ENCODE results near the gene FBL.
"Not testable (repeated sequence)": the region's sequence is repeated elsewhere in the genome, so short reads cannot be mapped to it uniquely, and the experiment has no call there.

Gene FBL

GRCh38 chr19:39877488-39877887 is 31.3 kb upstream of the FBL start:
- H3K36me3 ChIP-seq (replicated peaks; ENCODE audit: insufficient read depth, low read length); H2AFZ ChIP-seq (ENCODE audit: low read length); H3K27ac ChIP-seq (ENCODE audit: low read length); H3F3A ChIP-seq (ENCODE audit: insufficient read depth, low read length); H4K20me1 ChIP-seq (ENCODE audit: insufficient read depth, low read length); H3K4me1 ChIP-seq (ENCODE audit: low read length); H3K9me2 ChIP-seq (replicated peaks; ENCODE audit: insufficient read depth, low read length); H3K27me3 ChIP-seq (replicated peaks; ENCODE audit: insufficient read depth, low read length); H3K9ac ChIP-seq (ENCODE audit: low read length); H3K79me2 ChIP-seq (ENCODE audit: low read length); H3K4me2 ChIP-seq (ENCODE audit: low read depth, low read length); H3K9me3 ChIP-seq (replicated peaks; ENCODE audit: insufficient read depth, low read length); DNase-seq; H3K4me3 ChIP-seq (ENCODE audit: low read length): not testable (repeated sequence)

- H3K9me2 ChIP-seq (replicated peaks; ENCODE audit: insufficient read depth, low read length); H2AFZ ChIP-seq (ENCODE audit: low read length); H3K4me1 ChIP-seq (ENCODE audit: low read length); H3K9me3 ChIP-seq (replicated peaks; ENCODE audit: insufficient read depth, low read length); H3K27me3 ChIP-seq (replicated peaks; ENCODE audit: insufficient read depth, low read length); H3F3A ChIP-seq (ENCODE audit: insufficient read depth, low read length); H3K36me3 ChIP-seq (replicated peaks; ENCODE audit: insufficient read depth, low read length); H3K9ac ChIP-seq (ENCODE audit: low read length); DNase-seq; H3K27ac ChIP-seq (ENCODE audit: low read length); H4K20me1 ChIP-seq (ENCODE audit: insufficient read depth, low read length); H3K4me2 ChIP-seq (ENCODE audit: low read depth, low read length); H3K79me2 ChIP-seq (ENCODE audit: low read length); H3K4me3 ChIP-seq (ENCODE audit: low read length): not testable (repeated sequence)
Observed at GRCh38 chr19:39876486-39876885, 30.3 kb upstream of the FBL start.

DNA sequence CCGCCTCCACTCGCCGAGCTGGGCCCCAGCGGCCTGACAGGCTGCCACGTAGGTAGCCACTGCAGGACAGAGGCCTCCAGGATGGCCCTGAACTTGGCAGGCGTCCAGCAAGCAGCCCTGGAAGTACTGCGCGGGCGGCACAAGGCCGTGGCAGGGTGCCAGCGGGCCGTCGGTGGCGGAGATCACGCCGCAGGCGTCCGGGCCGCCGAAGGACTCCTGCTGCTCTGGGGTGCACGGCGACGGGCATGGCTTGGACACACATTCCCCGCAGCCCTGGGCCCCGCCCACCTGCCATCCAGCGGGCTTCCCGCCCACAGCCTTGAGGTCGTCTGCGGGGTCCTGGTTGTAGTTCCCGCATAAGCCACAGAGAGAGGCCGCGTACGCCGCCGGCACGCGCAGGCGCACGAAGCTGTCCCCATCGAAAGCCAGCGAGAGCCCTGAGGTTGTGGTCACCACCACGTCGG is 29.3 kb upstream of the FBL start:
- not testable (repeated sequence) for H3K9ac ChIP-seq (ENCODE audit: low read length); H4K20me1 ChIP-seq (ENCODE audit: insufficient read depth, low read length); H3K27me3 ChIP-seq (replicated peaks; ENCODE audit: insufficient read depth, low read length); H3K4me3 ChIP-seq (ENCODE audit: low read length); H3K36me3 ChIP-seq (replicated peaks; ENCODE audit: insufficient read depth, low read length); H3K9me2 ChIP-seq (replicated peaks; ENCODE audit: insufficient read depth, low read length); H3F3A ChIP-seq (ENCODE audit: insufficient read depth, low read length); H2AFZ ChIP-seq (ENCODE audit: low read length); H3K9me3 ChIP-seq (replicated peaks; ENCODE audit: insufficient read depth, low read length); DNase-seq; H3K79me2 ChIP-seq (ENCODE audit: low read length); H3K4me1 ChIP-seq (ENCODE audit: low read length); H3K27ac ChIP-seq (ENCODE audit: low read length); H3K4me2 ChIP-seq (ENCODE audit: low read depth, low read length)

GRCh38 chr19:39874404-39874803 is 28.2 kb upstream of the FBL start:
- H3K4me2 ChIP-seq (ENCODE audit: low read depth, low read length) = no peak overlapping the region
- no peaks in the 10 kb centered on the region for H4K20me1 ChIP-seq (ENCODE audit: insufficient read depth, low read length)
- no peaks in the 10 kb centered on the region for H3K4me1 ChIP-seq (ENCODE audit: low read length)
- no peak overlapping the region for H2AFZ ChIP-seq (ENCODE audit: low read length)
- DNase-seq = no peak
- H3K79me2 ChIP-seq (ENCODE audit: low read length) = no peaks in the 10 kb centered on the region
- H3K36me3 ChIP-seq (replicated peaks; ENCODE audit: insufficient read depth, low read length) = no peaks in the 10 kb centered on the region
- H3K4me3 ChIP-seq (ENCODE audit: low read length) = no peak overlapping the region
- H3K27me3 ChIP-seq (replicated peaks; ENCODE audit: insufficient read depth, low read length) = peaks cover 4% of the 10 kb centered on the region; the same call in 1 of the 2 replicates
- TF ChIP-seq CTCF (IDR thresholded peaks at IDR 0.05; ENCODE audit: low read length) = no peak
- TF ChIP-seq EZH2 (optimal IDR thresholded peaks at IDR 0.05; ENCODE audit: low read depth, low read length) = no peak
- TF ChIP-seq EZH2phosphoT487 (IDR thresholded peaks at IDR 0.05; ENCODE audit: low read length) = no peak
- no peak overlapping the region for H3K27ac ChIP-seq (ENCODE audit: low read length)
- H3K9me2 ChIP-seq (replicated peaks; ENCODE audit: insufficient read depth, low read length) = no peaks in the 10 kb centered on the region
- no peak overlapping the region for H3K9ac ChIP-seq (ENCODE audit: low read length)
- H3K9me3 ChIP-seq (replicated peaks; ENCODE audit: insufficient read depth, low read length) = no peaks in the 10 kb centered on the region
- H3F3A ChIP-seq (ENCODE audit: insufficient read depth, low read length) = no peaks in the 10 kb centered on the region

DNA sequence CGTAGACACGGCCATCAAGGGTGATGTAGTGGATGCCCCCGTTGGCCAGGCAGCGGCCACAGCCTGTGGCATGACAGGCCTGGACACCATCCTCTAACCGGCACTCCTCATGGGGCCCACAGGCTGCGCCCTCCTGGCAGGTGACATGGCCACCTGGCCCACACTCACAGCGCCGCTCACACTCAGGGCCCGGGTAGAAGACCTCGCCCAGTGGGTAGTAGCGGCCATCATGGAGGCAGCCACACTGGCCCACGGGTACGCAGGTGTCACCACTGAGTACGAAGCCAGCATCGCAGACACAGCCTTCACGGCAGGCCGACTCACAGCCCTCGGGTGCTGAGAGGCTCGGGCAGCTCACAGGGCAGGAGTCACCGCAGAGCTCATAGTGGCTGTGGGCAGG is 27.2 kb upstream of the FBL start:
- H3K79me2 ChIP-seq (ENCODE audit: low read length) = no peaks in the 10 kb centered on the region
- H3K36me3 ChIP-seq (replicated peaks; ENCODE audit: insufficient read depth, low read length) = no peaks in the 10 kb centered on the region
- H4K20me1 ChIP-seq (ENCODE audit: insufficient read depth, low read length) = no peaks in the 10 kb centered on the region
- H3K27me3 ChIP-seq (replicated peaks; ENCODE audit: insufficient read depth, low read length) = peaks cover 4% of the 10 kb centered on the region; the same call in 1 of the 2 replicates
- no peak for DNase-seq
- H3K9me2 ChIP-seq (replicated peaks; ENCODE audit: insufficient read depth, low read length) = no peaks in the 10 kb centered on the region
- no peaks in the 10 kb centered on the region for H3K9me3 ChIP-seq (replicated peaks; ENCODE audit: insufficient read depth, low read length)
- H3K9ac ChIP-seq (ENCODE audit: low read length) = no peak overlapping the region
- H2AFZ ChIP-seq (ENCODE audit: low read length) = no peak overlapping the region
- H3K4me3 ChIP-seq (ENCODE audit: low read length) = no peak overlapping the region
- H3K27ac ChIP-seq (ENCODE audit: low read length) = no peak overlapping the region
- no peak overlapping the region for H3K4me2 ChIP-seq (ENCODE audit: low read depth, low read length)
- no peaks in the 10 kb centered on the region for H3K4me1 ChIP-seq (ENCODE audit: low read length)
- no peak for TF ChIP-seq EZH2 (optimal IDR thresholded peaks at IDR 0.05; ENCODE audit: low read depth, low read length)
- no peak for TF ChIP-seq EZH2phosphoT487 (IDR thresholded peaks at IDR 0.05; ENCODE audit: low read length)
- no peak for TF ChIP-seq CTCF (IDR thresholded peaks at IDR 0.05; ENCODE audit: low read length)
- H3F3A ChIP-seq (ENCODE audit: insufficient read depth, low read length) = no peaks in the 10 kb centered on the region

Measured in MM.1S (cell line).